ENCODE measurements around the gene PGM2L1.

The PGM2L1 gene

DNA sequence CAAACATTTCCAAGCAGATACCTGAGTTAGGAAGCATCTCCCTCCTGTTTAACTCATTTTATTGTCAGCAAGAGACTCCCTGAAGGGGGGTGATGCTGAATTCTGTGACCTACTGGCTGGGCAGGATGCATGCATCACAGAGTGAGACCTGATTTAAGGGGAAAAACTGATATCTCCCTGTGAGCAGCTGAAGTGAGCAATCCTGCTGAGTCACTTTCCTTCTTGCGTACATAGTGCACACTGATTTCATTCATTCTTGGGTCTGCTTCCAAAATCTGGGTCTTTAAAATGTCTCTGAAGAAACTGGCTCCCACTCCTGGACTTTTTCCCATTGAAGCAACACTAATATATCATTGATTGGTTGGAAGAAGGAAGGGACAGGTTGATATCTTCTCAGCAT, 110.1 kb downstream of the PGM2L1 start:
- no peak for DNase-seq

GRCh38 chr11:74284466-74284865, 113.8 kb downstream of the PGM2L1 start:
- no peak for DNase-seq

DNA sequence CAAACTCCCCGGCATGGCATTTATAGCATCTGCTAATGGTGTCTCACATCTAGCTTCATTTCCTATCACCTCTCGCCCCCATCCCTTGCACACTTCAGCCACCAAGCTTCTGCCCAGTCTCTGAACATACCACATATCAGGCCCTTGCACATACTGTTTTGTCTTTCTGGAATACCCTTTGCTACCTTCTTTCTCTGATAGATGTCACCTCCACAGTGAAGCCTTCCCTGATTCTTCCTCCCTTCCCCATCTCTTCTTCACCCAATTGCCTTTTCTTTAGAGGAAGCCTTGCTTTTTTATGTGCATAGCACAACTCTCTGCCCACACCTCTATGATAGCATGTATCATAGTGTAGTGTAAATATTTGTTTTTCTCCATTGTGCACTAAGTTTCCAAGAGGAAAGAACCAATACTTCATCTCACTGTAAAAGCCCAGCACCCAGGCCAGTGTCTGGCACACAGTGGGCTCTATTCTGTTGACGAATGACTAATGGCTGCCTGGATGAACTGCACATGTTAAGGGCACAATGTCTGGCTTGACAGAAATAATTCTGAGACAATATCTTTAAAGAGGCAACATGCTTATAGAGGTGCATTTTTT, 114.6 kb downstream of the PGM2L1 start:
- DNase-seq, result no peak

DNA sequence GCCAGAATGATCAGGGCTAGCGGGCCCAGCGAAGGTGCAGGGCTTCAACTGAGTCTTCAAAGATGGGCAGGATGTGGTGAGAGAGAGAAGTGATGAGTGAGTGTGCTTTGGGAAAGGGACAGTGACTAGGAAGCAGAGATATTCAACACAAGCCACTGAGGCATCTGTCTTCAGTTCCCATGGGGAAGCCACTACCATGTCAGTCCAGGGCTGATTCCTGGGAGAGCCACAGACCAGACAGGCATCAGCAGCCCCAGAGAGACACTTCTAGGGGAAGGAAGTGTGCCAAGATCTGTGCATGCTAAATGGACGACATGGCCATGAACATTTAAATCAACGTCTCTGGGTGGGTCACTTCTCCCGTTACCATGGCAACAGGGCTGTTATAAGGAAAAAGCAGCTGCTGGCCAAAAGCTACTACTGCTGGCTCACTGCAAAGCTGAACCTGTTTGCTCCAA, 115.3 kb downstream of the PGM2L1 start:
- DNase-seq, result no peak

- no peak for DNase-seq
Observed at GRCh38 chr11:74282421-74282820, 115.8 kb downstream of the PGM2L1 start.

DNA sequence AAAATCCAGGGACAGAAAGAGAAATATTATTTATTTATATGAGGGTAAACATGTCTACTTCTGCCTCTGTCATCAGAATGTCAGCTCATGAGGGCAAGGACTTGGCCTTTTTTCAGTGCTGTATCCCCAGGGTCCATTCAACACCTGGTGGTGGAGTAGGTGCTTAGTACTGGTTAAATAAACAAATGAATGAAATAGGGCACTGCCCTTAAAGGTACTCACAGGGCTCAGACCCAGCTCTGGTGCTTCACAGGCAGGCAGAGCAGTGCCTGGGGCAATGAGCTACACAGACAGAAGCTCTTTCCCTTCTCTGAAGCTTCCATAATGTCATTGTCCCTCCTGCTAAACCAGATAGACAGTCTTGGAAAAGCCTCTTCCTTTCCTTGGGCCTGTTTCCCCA, 117.7 kb downstream of the PGM2L1 start:
- DNase-seq, result no peak

All from KG1 (cell line).